HG02938 (cell line): ENCODE data around the gene TGFBR3L.
A peak's percentile ranks its signal among the peaks of the same experiment; 100 is the strongest.

Source experiments
- ATAC-seq: cut with Tn5 transposase; IDR thresholded peaks from one replicate; pipeline ENCODE4 v1.9.1; 2021; ENCODE audit warnings: mild to moderate bottlenecking, moderate library complexity; ENCODE audit not compliant: unreplicated experiment

The TGFBR3L gene

GRCh38 chr19:7914598-7915045 is at the start of gene TGFBR3L:
TSS of gene TGFBR3L (plus strand) at chr19:7914830.
- ATAC-seq, result no peak

- ATAC-seq, result no peak
Measured at GRCh38 chr19:7865262-7865911, 49.2 kb upstream of the TGFBR3L start.

- ATAC-seq, result no peak
Measured at GRCh38 chr19:7866399-7867091, 48.1 kb upstream of the TGFBR3L start.

- ATAC-seq, result no peak
Measured at GRCh38 chr19:7867092-7867844, 47.4 kb upstream of the TGFBR3L start.

GRCh38 chr19:7868326-7868670 is 46.3 kb upstream of the TGFBR3L start:
- no peak for ATAC-seq

GRCh38 chr19:7868671-7869452 is 45.8 kb upstream of the TGFBR3L start:
- peak; percentile 54 for ATAC-seq

GRCh38 chr19:7869453-7869909 is 45.1 kb upstream of the TGFBR3L start:
- peak; percentile 41 for ATAC-seq

- no peak for ATAC-seq
Measured at GRCh38 chr19:7869910-7870511, 44.6 kb upstream of the TGFBR3L start.

- ATAC-seq, result no peak
Measured at GRCh38 chr19:7870571-7871436, 43.8 kb upstream of the TGFBR3L start.

GRCh38 chr19:7871437-7872305 is 43.0 kb upstream of the TGFBR3L start:
- ATAC-seq, result no peak

- no peak for ATAC-seq
Measured at GRCh38 chr19:7872306-7873204, 42.1 kb upstream of the TGFBR3L start.

GRCh38 chr19:7873304-7874075 is 41.1 kb upstream of the TGFBR3L start:
- no peak for ATAC-seq

GRCh38 chr19:7874076-7874896 is 40.3 kb upstream of the TGFBR3L start, which contains the start of gene PRR36:
TSS of gene PRR36 (minus strand) at chr19:7874390. CDS start at chr19:7873689, 701 bp downstream.
- no peak for ATAC-seq

GRCh38 chr19:7874897-7875273 is 39.7 kb upstream of the TGFBR3L start:
- no peak for ATAC-seq

GRCh38 chr19:7877249-7877836 is 37.3 kb upstream of the TGFBR3L start:
- no peak for ATAC-seq
